ENCODE measurements around the gene CEBPZ. TPM values are rescaled to one million over a fixed set of nuclear protein-coding genes. Genes with fewer than 3 reads are reported as not detected.
A peak's percentile ranks its signal among the peaks of the same experiment; 100 is the strongest.
"Not testable (repeated sequence)": the region's sequence is repeated elsewhere in the genome, so short reads cannot be mapped to it uniquely, and the experiment has no call there.

CEBPZ gene
- total RNA-seq, 1 experiment from 2014 or later: 61.4 TPM

DNA sequence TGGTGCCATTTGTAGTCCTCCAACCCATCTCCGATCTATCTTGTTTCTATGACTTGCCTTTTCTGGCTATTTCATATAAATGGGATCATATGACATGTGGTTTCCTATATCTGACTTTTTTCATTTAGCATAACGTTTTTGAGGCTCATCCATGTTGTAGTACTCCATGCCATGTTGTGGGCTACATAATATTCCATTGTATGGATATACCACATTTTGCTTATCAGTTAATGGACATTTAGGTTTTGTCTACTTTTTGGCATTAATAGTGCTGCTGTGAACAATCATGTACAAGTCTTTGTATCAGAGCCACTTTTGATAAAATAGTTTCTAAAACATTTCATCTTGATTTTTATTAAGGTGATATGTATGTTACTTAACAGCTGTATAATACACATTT, 27.7 kb downstream of the CEBPZ start:
- H3K4me1 ChIP-seq (replicated peaks): peaks cover 29% of the 10 kb centered on the region
- no peak overlapping the region for H3K27ac ChIP-seq
- H3K9me3 ChIP-seq (replicated peaks): peaks cover 3% of the 10 kb centered on the region; the same call in 1 of the 2 replicates
- no peak for DNase-seq (ENCODE audit: low read depth in 1 of 2, low spot score in 2 of 2)
- no peaks in the 10 kb centered on the region for H3K27me3 ChIP-seq (replicated peaks)
- H3K36me3 ChIP-seq: peaks cover 83% of the 10 kb centered on the region
- no peak overlapping the region for H3K4me3 ChIP-seq

DNA sequence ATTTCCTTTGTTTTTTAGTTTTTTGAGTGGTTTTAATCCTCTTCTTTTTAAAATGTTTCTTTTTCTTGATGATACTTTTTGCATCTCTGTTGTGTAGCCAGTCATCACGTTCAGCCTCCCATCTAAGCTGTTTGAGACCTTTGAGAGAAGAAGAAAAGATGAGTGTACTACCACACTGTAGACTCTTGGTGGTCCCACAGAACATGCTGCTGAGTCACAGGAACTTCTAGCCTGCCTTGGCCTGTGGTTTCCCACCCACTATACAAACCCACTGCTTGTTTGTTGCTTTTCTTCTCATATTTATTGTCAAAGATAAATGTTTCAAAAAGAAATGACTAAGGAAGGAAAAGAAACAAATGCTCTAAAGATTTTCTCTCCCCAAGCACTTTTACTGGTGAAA, 29.6 kb downstream of the CEBPZ start:
- DNase-seq (ENCODE audit: low read depth in 1 of 2, low spot score in 2 of 2): peak; percentile 88 to 92
- H3K27ac ChIP-seq: peak overlapping the region; percentile 50
- peaks cover 74% of the 10 kb centered on the region for H3K36me3 ChIP-seq
- H3K4me1 ChIP-seq (replicated peaks): peaks cover 38% of the 10 kb centered on the region
- H3K9me3 ChIP-seq (replicated peaks): no peaks in the 10 kb centered on the region
- no peak overlapping the region for H3K4me3 ChIP-seq
- no peaks in the 10 kb centered on the region for H3K27me3 ChIP-seq (replicated peaks)

DNA sequence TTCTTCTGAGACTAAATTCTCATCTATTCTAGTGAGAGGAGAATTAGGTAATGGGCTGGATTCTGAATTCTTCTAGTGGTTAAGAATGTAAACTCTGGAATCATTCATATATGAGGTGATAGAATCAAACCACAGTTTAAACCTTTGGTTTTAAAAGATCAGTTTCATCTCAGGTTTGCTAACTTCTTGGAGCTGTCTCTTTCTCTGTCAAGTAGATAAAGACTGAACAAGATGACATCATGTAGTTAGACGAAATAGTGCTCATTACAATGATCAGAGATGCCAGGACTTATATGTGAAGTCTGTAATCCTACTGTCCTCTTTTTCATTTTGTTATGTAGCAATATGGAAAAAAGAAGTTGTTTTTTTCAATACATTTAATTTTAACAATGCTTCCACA, 30.2 kb downstream of the CEBPZ start:
- Histone ChIP-seq H3K27ac (peak overlapping the region; percentile 50), H3K4me1 (replicated peaks) (peaks cover 41% of the 10 kb centered on the region)
- DNase-seq (ENCODE audit: low read depth in 1 of 2, low spot score in 2 of 2): peak in 1 of 2 experiments; percentile 58

DNA sequence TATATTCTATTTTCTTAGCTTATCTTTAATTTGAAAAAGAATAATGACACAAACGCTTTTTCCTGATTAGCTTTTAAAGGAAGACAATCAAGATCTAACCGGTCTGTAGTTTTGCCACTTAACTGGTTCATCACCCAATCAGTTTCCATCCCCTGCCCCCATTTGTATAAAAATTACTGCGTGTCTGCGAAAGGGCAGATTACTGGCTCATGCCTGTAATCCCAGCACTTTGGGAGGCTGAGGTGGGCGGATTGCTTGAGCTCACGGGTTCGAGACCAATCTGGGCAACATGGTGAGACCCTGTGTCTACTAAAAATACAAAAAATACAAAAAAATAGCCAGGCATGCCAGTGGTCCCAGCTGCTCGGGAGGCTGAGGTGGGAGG, 32.7 kb downstream of the CEBPZ start:
- no peak for DNase-seq (ENCODE audit: low read depth in 1 of 2, low spot score in 2 of 2)
- H3K27ac ChIP-seq: no peak overlapping the region
- peaks cover 48% of the 10 kb centered on the region for H3K36me3 ChIP-seq
- H3K4me3 ChIP-seq: no peak overlapping the region
- H3K4me1 ChIP-seq (replicated peaks): peaks cover 44% of the 10 kb centered on the region
- H3K9me3 ChIP-seq (replicated peaks): no peaks in the 10 kb centered on the region
- no peaks in the 10 kb centered on the region for H3K27me3 ChIP-seq (replicated peaks)

More for the DNA sequence above, 30.2 kb downstream of the CEBPZ start:
- Histone ChIP-seq H3K27me3 (replicated peaks) (no peaks in the 10 kb centered on the region), H3K9me3 (replicated peaks) (no peaks in the 10 kb centered on the region), H3K4me3 (no peak overlapping the region), H3K36me3 (peaks cover 73% of the 10 kb centered on the region)

DNA sequence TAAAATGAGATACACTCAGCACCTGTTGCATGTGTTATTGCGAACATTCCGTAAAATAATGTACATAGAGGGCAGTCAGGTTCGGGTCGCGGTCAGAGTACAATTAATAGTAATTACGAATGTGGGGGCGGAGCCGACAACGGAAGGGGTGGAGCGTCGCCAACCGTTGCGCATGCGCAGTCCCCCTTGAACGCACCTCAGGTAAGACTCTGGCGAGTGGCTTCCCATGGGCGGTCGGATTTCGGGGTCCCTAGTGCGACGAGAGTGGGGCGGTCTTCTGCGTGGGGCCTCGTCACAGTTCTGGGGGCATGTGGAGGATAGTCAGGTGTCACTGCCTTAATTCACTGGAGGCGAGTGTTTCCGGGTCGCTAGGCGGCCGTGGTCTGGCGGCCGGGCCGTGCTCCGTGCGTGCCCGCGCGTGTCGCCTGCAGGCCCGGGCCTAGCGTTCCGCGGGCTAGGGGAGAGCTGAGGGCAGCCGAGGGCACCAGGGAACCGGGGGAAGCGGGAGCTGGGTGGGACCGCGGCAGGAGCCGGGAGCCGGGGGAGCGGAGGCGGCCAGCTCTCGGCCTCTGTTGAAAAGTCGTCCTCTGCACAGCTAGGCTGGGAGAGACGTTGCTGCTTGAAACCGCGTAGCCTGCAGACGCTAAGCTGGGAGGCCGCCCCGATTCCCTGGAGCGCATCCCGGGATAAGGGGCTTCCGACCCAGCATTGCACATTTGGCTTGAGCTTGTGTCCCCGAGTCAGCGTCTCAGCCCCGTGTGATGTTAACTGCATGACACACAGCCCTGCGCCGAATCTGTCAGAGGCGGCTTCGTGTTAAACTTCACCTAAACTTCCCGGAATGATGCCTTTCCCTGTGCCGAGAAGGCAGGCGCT, 34.8 kb downstream of the CEBPZ start, which contains the start of gene CEBPZOS:
CEBPZOS (plus strand) TSS at position 177 of the 876 bp plus-strand sequence. CDS start 3,209 bp downstream, outside the sequence.
- Histone ChIP-seq H3K27ac (peak within 1 kb of the TSS; percentile 69), H3K4me1 (replicated peaks) (peaks cover 38% of the 10 kb centered on the region), H3K9me3 (replicated peaks) (no peaks in the 10 kb centered on the region), H3K36me3 (peaks cover 37% of the 10 kb centered on the region), H3K4me3 (peak within 1 kb of the TSS; percentile 84), H3K27me3 (replicated peaks) (no peaks in the 10 kb centered on the region)
- peak; percentile 77 to 88 for DNase-seq (ENCODE audit: low read depth in 1 of 2, low spot score in 2 of 2)

DNA sequence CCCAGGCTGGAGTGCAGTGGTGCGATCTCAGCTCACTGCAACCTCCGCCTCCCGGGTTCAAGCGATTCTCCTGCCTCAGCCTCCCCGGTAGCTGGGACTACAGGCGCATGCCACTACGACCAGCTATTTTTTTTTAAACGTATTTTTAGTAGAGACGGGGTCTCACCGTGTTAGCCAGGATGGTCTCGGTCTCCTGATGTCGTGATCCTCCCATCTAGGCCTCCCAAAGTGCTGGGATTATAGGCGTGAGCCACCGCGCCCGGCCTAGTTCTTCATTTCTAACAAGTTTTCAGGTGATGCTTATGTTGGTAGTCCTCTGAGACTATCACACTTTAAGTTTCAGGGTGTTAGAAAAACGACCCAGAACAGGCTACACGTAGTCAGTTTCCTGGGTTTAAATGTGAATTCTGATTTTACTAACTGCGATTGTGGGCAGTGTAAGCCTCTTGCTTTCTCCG, 35.5 kb downstream of the CEBPZ start:
- Histone ChIP-seq H3K36me3 (peaks cover 33% of the 10 kb centered on the region), H3K4me3 (peak overlapping the region; percentile 84)

DNA sequence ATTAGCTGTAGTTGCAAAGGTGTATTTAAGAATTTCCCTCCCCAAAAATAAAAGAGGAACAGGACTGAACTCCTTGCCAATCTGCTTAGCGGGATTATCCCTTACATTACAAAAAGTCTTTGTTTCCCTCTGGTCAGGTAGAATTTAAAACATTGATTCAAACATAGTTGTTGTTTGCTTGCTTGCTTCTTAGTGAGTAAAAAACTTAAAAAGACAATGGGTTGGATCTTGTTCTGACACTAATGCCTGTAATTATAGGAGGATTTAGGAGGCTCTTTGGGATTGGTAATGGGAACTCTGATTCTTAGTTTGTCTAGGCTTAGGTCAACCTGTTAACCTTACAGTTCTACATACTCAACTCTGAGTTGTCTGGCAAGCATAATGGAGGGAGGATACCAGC, 38.8 kb downstream of the CEBPZ start:
- Histone ChIP-seq H3K9me3 (replicated peaks) (no peaks in the 10 kb centered on the region), H3K4me3 (no peak overlapping the region), H3K27me3 (replicated peaks) (no peaks in the 10 kb centered on the region), H3K36me3 (peaks cover 13% of the 10 kb centered on the region), H3K4me1 (replicated peaks) (peaks cover 23% of the 10 kb centered on the region), H3K27ac (no peak overlapping the region)
- DNase-seq (ENCODE audit: low read depth in 1 of 2, low spot score in 2 of 2): no peak

More for the DNA sequence above, 35.5 kb downstream of the CEBPZ start:
- not testable (repeated sequence) for H3K27me3 ChIP-seq (replicated peaks); DNase-seq (ENCODE audit: low read depth in 1 of 2, low spot score in 2 of 2); H3K9me3 ChIP-seq (replicated peaks)
- peaks cover 31% of the 10 kb centered on the region for H3K4me1 ChIP-seq (replicated peaks)
- peak overlapping the region; percentile 69; the same call in 1 of the 2 replicates for H3K27ac ChIP-seq

DNA sequence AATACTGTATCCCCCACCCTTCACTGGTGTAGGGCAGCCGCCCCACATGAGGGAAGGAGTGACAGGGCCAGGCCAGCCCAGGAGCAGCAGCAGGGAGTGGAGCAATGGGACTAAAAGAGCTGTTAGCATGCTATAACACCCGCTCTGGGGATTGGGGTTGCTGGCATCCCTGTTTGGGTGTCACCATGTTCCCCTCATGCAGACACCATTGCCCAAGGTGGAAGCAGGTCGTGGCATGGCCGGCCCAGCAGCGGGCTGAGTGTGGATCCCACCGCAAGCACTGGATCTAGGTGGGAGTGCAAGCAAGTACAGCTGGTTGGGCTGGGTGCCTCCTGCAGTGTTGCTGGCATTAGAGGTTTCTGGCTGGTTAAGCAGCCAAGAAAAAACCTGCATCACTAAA, 39.6 kb downstream of the CEBPZ start:
- no peaks in the 10 kb centered on the region for H3K9me3 ChIP-seq (replicated peaks)
- DNase-seq (ENCODE audit: low read depth in 1 of 2, low spot score in 2 of 2): no peak

DNA sequence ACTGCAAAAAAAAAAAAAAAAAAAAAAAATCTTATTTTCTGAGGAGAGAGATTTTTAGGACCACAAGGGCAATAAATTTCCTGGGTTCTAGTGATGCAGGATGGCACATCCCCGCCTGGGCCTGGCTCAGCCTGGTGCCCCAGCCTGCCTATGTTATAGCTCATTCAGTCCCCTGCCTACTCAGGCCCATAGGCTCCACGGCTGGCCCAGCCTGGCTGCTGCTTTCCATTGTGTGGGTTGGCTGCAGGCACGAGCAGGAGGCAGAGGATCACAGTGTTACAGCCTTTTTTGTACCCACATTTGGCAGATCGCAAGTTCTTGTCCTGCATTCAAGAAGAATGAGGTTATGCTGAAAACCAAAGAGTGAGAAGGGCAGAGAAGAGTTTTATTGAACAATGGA, 40.1 kb downstream of the CEBPZ start:
- Histone ChIP-seq H3K27me3 (replicated peaks) (no peaks in the 10 kb centered on the region), H3K36me3 (no peaks in the 10 kb centered on the region), H3K27ac (no peak overlapping the region), H3K9me3 (replicated peaks) (no peaks in the 10 kb centered on the region), H3K4me1 (replicated peaks) (peaks cover 15% of the 10 kb centered on the region), H3K4me3 (no peak overlapping the region)
- no peak for DNase-seq (ENCODE audit: low read depth in 1 of 2, low spot score in 2 of 2)

More for the DNA sequence above, 39.6 kb downstream of the CEBPZ start:
- Histone ChIP-seq H3K4me3 (no peak overlapping the region), H3K36me3 (peaks cover 5% of the 10 kb centered on the region), H3K4me1 (replicated peaks) (peaks cover 17% of the 10 kb centered on the region), H3K27ac (no peak overlapping the region), H3K27me3 (replicated peaks) (no peaks in the 10 kb centered on the region)

DNA sequence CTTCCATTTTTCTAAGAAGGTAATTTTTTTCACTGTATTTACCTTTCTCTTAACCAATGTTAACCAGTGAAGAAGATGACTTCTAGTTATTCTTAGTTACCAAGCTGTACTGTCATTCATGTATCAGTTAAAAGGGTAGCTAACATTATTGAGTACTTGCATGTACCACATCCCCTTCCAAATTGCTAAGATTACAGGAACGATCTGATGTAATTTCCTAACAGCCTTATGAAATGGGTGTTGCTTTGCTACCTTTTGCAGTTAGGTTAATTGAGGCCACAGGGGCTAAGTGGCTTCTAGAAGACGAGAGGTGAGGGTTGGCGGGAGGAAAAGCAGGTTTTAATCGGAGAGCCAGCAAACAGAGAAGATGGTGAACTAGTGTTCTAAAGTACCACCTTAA, 41.1 kb downstream of the CEBPZ start:
- Histone ChIP-seq H3K36me3 (no peaks in the 10 kb centered on the region), H3K27ac (no peak overlapping the region), H3K27me3 (replicated peaks) (no peaks in the 10 kb centered on the region), H3K4me1 (replicated peaks) (peaks cover 11% of the 10 kb centered on the region), H3K9me3 (replicated peaks) (no peaks in the 10 kb centered on the region), H3K4me3 (no peak overlapping the region)
- no peak for DNase-seq (ENCODE audit: low read depth in 1 of 2, low spot score in 2 of 2)

DNA sequence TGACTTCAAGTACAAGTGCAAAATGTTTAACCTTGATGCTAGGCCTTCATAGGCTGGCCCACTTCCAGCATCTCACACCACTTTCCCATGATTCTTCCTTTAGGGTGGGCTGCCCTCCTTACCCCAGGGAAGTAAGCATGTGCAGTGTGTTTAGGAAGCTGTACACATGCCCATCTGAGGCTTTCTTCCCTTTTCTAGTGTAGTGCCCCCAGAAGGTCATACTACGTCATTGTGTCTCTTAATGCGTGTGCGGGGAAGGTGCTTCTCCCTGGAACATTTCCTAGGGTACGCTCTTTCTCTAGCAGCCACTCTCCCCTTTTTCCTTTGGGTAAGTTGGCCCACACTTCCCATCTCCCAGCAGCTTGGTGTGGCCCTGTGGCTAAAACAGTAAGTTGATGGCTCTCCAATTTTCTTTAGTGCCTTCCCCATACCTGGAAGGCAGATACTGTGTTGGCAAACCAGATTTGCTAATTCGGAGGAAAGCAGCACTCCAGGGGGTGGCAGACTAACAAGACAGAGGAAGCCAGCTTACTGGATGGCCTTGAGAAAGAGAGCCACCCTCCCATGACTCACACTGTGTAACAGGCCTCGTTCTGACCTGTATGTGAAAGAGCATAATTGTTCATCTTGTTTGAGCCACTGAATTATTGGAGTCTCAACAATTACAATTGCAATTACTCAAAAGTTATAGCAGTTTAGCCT, 41.8 kb downstream of the CEBPZ start:
- Histone ChIP-seq H3K27ac (peak overlapping the region; percentile 18; the same call in 1 of the 2 replicates), H3K4me3 (no peak overlapping the region), H3K36me3 (no peaks in the 10 kb centered on the region), H3K27me3 (replicated peaks) (no peaks in the 10 kb centered on the region), H3K4me1 (replicated peaks) (peaks cover 11% of the 10 kb centered on the region), H3K9me3 (replicated peaks) (no peaks in the 10 kb centered on the region)
- DNase-seq (ENCODE audit: low read depth in 1 of 2, low spot score in 2 of 2): peak; percentile 52 to 73

DNA sequence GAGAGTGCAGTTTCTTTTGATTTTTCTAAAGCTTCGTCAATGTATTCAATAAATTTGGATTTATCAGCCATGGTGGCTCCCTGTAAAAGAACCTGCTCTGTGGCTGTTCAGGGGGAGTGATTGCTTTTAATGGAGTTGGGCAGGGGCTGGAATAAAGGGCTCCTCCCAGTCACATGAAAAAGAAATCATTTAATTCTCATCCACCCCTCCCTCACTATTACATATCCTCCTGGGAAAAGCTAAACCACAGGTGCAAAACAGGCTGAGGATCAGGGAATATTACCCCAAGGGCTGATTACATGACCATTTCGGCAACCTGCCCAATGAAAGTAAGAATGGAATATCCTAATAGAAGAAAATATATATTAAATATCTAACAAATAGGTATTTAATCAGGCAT, 42.8 kb downstream of the CEBPZ start, which contains the start of gene SULT6B1:
SULT6B1 (minus strand) TSS at position 101 of the 400 bp plus-strand sequence; CDS start at position 71, 30 bp downstream.
- peaks cover 11% of the 10 kb centered on the region for H3K4me1 ChIP-seq (replicated peaks)
- H3K36me3 ChIP-seq: no peaks in the 10 kb centered on the region
- H3K4me3 ChIP-seq: no peak within 1 kb of the TSS
- H3K27me3 ChIP-seq (replicated peaks): no peaks in the 10 kb centered on the region
- DNase-seq (ENCODE audit: low read depth in 1 of 2, low spot score in 2 of 2): no peak
- H3K27ac ChIP-seq: peak within 1 kb of the TSS; percentile 18; the same call in 1 of the 2 replicates
- H3K9me3 ChIP-seq (replicated peaks): no peaks in the 10 kb centered on the region

DNA sequence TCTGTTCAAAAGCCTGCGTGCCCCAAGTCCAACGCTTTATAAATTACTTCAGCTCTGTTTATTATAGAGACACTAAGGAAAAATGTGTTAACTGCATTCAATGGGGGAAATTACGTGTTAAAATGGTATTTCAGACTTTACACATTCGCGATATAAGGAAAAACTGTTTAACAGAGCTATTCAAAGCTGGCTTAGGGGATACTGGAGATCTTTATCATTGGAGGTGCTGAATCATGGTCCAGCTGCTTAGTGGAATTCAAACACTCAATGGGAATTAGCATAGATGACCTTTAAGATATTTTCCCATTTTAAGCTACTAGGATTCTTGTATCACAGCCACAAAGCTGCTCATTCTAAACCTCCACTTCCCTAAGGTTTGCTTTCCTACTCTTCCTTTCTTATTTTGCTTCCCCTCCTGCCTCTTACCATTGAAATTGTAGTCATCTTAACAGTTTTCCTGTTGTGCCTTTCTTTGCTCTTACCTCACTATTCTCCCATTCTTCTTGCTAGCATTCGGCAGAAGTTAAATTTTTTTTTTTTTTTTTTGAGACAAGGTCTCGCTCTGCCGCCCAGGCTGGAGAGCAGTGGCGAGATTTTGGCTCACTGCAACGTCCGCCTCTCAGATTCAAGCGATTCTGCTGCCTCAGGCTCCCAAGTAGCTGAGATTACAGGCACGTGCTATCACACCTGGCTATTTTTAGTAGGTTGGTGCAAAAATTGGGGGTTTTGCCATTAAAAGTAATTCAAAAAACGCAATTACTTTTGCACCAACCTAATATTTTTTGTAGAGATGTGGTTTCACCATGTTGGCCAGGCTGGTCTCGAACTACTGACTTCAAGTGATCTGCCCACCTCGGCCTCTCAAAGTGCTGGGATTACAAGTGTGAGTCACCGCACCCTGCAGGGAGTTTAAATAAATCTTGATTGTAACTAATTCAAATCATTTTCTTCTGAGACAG, 49.4 kb downstream of the CEBPZ start:
- H3K4me3 ChIP-seq: no peak overlapping the region
- H3K9me3 ChIP-seq (replicated peaks): no peaks in the 10 kb centered on the region
- no peaks in the 10 kb centered on the region for H3K27me3 ChIP-seq (replicated peaks)
- H3K36me3 ChIP-seq: no peaks in the 10 kb centered on the region
- peaks cover 17% of the 10 kb centered on the region for H3K4me1 ChIP-seq (replicated peaks)
- DNase-seq (ENCODE audit: low read depth in 1 of 2, low spot score in 2 of 2): peak in 1 of 2 experiments; percentile 37
- peak overlapping the region; percentile 27 for H3K27ac ChIP-seq
